ENCODE measurements around the gene EPHA6. TPM values are rescaled to one million over a fixed set of nuclear protein-coding genes. Genes with fewer than 3 reads are reported as not detected.

EPHA6 gene
- total and polyA plus RNA-seq, 9 of the 15 experiments (the other 6 are each of a cell fraction or from before 2014, with no cell fraction given), result not detected

- TF ChIP-seq ZNF398 (CRISPR knock-in tag; IDR thresholded peaks at IDR 0.05) (no peak), STAT5B (CRISPR knock-in tag; IDR thresholded peaks at IDR 0.05) (no peak)
Measured at GRCh38 chr3:97359977-97360376, 545.6 kb downstream of the EPHA6 start (continued).

GRCh38 chr3:97360804-97361203 lies 546.4 kb downstream of the EPHA6 start:
- no peaks in the 10 kb centered on the region for H3K36me3 ChIP-seq (ENCODE audit: control insufficient read depth, insufficient read depth, low read length)
- POLR2A ChIA-PET, result no interaction called here
- H3K9ac ChIP-seq (ENCODE audit: insufficient read depth in 1 of 2, low read depth in 2 of 2, low read length in 2 of 2), result no peak overlapping the region
- FAIRE-seq (no peak), ATAC-seq (no peak), DNase-seq (ENCODE audit: extremely low read depth in 1 of 4, low spot score in 3 of 4) (no peak)
- H3K9me3 ChIP-seq (replicated peaks; ENCODE audit: control insufficient read depth, insufficient read depth, low read depth, low read length), result no peaks in the 10 kb centered on the region
- no peaks in the 10 kb centered on the region for H3K79me2 ChIP-seq (ENCODE audit: control insufficient read depth, insufficient read depth, low read length)
- H3K27me3 ChIP-seq (ENCODE audit: control insufficient read depth in 2 of 2, insufficient read depth in 2 of 2, low read length in 2 of 2), result no peaks in the 10 kb centered on the region
- WGBS (ENCODE audit: insufficient coverage, low coverage, missing lambda C conversion rate), result 0% methylated on average over 3 of the region's 3 CpGs
- H3K4me1 ChIP-seq (replicated peaks in 1 of 2; ENCODE audit: control insufficient read depth in 2 of 2, insufficient read depth in 2 of 2, low read length in 2 of 2), result no peaks in the 10 kb centered on the region
- H3K27ac ChIP-seq (ENCODE audit: extremely low read depth, low read depth, low read length), result no peak overlapping the region
- intact Hi-C loops (cut with micrococcal nuclease), result no loop called here
- no peak overlapping the region for H2AFZ ChIP-seq (ENCODE audit: low read depth, low read length)
- CTCF ChIA-PET (ENCODE audit: low intra/inter-chr PET ratio), result no interaction called here
- no peaks in the 10 kb centered on the region for H4K20me1 ChIP-seq (replicated peaks; ENCODE audit: control insufficient read depth, insufficient read depth, low read length)
- in situ Hi-C loops (cut with MboI), result no loop called here
- no peaks in the 10 kb centered on the region for H3K9me1 ChIP-seq (ENCODE audit: control insufficient read depth, insufficient read depth, low read length)
- BruUV-seq (replicated peaks), result no TSS peak
- no peak overlapping the region for H3K4me3 ChIP-seq
- H3K4me2 ChIP-seq (ENCODE audit: insufficient read depth, low read length), result no peak overlapping the region
- TF ChIP-seq ETV6 (IDR thresholded peaks at IDR 0.05; ENCODE audit: borderline replicate concordance in 1 of 2, low read depth in 2 of 2, low read length in 1 of 2), result no peak
- no peak for TF ChIP-seq ETV6 (CRISPR knock-in tag; IDR thresholded peaks at IDR 0.05; ENCODE audit: borderline replicate concordance)
- TF ChIP-seq RBM34 (IDR thresholded peaks at IDR 0.05; ENCODE audit: borderline replicate concordance, insufficient read depth, low read length), result no peak
- no peak for TF ChIP-seq REST (IDR thresholded peaks at IDR 0.05; ENCODE audit: borderline replicate concordance)
- no peak for TF ChIP-seq REST (CRISPR knock-in tag; IDR thresholded peaks at IDR 0.05; ENCODE audit: low read depth)
- no peak for TF ChIP-seq CHD4 (IDR thresholded peaks at IDR 0.05; ENCODE audit: insufficient read depth, insufficient replicate concordance, low read depth, low read length, poor library complexity, severe bottlenecking)
- TF ChIP-seq ZNF431 (CRISPR knock-in tag; IDR thresholded peaks at IDR 0.05), result no peak
- TF ChIP-seq ZNF445 (CRISPR knock-in tag; IDR thresholded peaks at IDR 0.05; ENCODE audit: low read depth), result no peak
- no peak for TF ChIP-seq ZNF384 (IDR thresholded peaks at IDR 0.05; ENCODE audit: low read depth, low read length)

Data from K562 (cell line).